Stimulated activated CD8-positive, alpha-beta memory T cell treated with anti-CD3 and anti-CD28 coated beads, Interleukin-15, amount 100 ng/mL, for 24 hours (primary cell): ENCODE results near the gene CALU.
A peak's percentile ranks its signal among the peaks of the same experiment; 100 is the strongest.

Source experiments
- DNase-seq: peaks from one replicate; pipeline ENCODE4 v3.0.0-alpha.2; 2020; ENCODE audit warnings: low read depth

Gene CALU

GRCh38 chr7:128739048-128739962 is at the start of gene CALU:
TSS of gene CALU (plus strand) at chr7:128739359. CDS start at chr7:128748584, 9,225 bp downstream.
- DNase-seq, result peak; percentile 87

- no peak for DNase-seq
Measured at GRCh38 chr7:128691227-128691626, 47.9 kb upstream of the CALU start.

- DNase-seq, result no peak
Measured at GRCh38 chr7:128692623-128693270, 46.4 kb upstream of the CALU start.

- no peak for DNase-seq
Measured at GRCh38 chr7:128693373-128694015, 45.7 kb upstream of the CALU start.

- no peak for DNase-seq
Measured at GRCh38 chr7:128694738-128695137, 44.4 kb upstream of the CALU start.

GRCh38 chr7:128697302-128697905 is 41.8 kb upstream of the CALU start:
- DNase-seq, result peak; percentile 40

GRCh38 chr7:128699196-128699712 is 39.9 kb upstream of the CALU start:
- no peak for DNase-seq

- no peak for DNase-seq
Measured at GRCh38 chr7:128699895-128700294, 39.3 kb upstream of the CALU start.

- no peak for DNase-seq
Measured at GRCh38 chr7:128701062-128701785, 37.9 kb upstream of the CALU start.

GRCh38 chr7:128703609-128704241 is 35.4 kb upstream of the CALU start:
- no peak for DNase-seq

- no peak for DNase-seq
Measured at GRCh38 chr7:128705891-128706333, 33.2 kb upstream of the CALU start.

GRCh38 chr7:128707752-128708151 is 31.4 kb upstream of the CALU start:
- no peak for DNase-seq

- no peak for DNase-seq
Measured at GRCh38 chr7:128708235-128708634, 30.9 kb upstream of the CALU start.

- DNase-seq, result no peak
Measured at GRCh38 chr7:128708824-128709223, 30.3 kb upstream of the CALU start.

- no peak for DNase-seq
Measured at GRCh38 chr7:128710481-128710880, 28.7 kb upstream of the CALU start.

- no peak for DNase-seq
Measured at GRCh38 chr7:128713794-128714193, 25.4 kb upstream of the CALU start.

GRCh38 chr7:128714701-128715495 is 24.3 kb upstream of the CALU start:
- DNase-seq, result no peak

GRCh38 chr7:128718967-128719642 is 20.1 kb upstream of the CALU start:
- DNase-seq, result no peak

GRCh38 chr7:128721376-128721775 is 17.8 kb upstream of the CALU start:
- DNase-seq, result no peak
